Panc1 (cell line): ENCODE measurements around the gene ZFAND3.

Experiments
- CTCF ChIP-seq: fragments of 450-650 bp; IDR thresholded peaks from 2 replicates; pipeline ENCODE4 v1.5.1; 2017; ENCODE audit warnings: mild to moderate bottlenecking
- POLR2AphosphoS5 ChIP-seq: IDR thresholded peaks from 2 replicates; pipeline ENCODE4 v1.6.1; 2012; ENCODE audit warnings: mild to moderate bottlenecking, low read depth, low read length, moderate library complexity
- REST ChIP-seq, 2 experiments: IDR thresholded peaks; 2 replicates each; pipeline ENCODE4 v1.6.1; 2011 to 2012; ENCODE audit warnings: low read depth in 2 of 2, control low read depth in 1 of 2, low read length in 1 of 2, mild to moderate bottlenecking in 1 of 2, moderate library complexity in 1 of 2; ENCODE audit not compliant: insufficient read depth in 1 of 2
- SIN3A ChIP-seq: IDR thresholded peaks from 2 replicates; pipeline ENCODE4 v1.6.1; 2012; ENCODE audit warnings: low read depth, mild to moderate bottlenecking, low read length, moderate library complexity, borderline replicate concordance; ENCODE audit not compliant: insufficient read depth
- TCF7L2 ChIP-seq: IDR thresholded peaks from 2 replicates; pipeline ENCODE4 v1.6.1; 2011; ENCODE audit warnings: mild to moderate bottlenecking, low read depth, low read length, inconsistent platforms

GRCh38 chr6:37990762-37991525, 171.4 kb downstream of the ZFAND3 start:
- no peak for TF ChIP-seq CTCF
- no peak for TF ChIP-seq TCF7L2
- TF ChIP-seq SIN3A: no peak
- no peak for TF ChIP-seq POLR2AphosphoS5
- no peak for TF ChIP-seq REST (IDR thresholded peaks at IDR 0.05; ENCODE audit: insufficient read depth in 1 of 2, low read depth in 2 of 2, low read length in 1 of 2)
